Measurements from ENCODE around the gene RBM19. TPM values are rescaled to one million over a fixed set of nuclear protein-coding genes. Genes with fewer than 3 reads are reported as not detected.

The RBM19 gene
- total and polyA plus RNA-seq, 11 donors, result 12.7 to 27.1 (median 17.4) TPM

DNA sequence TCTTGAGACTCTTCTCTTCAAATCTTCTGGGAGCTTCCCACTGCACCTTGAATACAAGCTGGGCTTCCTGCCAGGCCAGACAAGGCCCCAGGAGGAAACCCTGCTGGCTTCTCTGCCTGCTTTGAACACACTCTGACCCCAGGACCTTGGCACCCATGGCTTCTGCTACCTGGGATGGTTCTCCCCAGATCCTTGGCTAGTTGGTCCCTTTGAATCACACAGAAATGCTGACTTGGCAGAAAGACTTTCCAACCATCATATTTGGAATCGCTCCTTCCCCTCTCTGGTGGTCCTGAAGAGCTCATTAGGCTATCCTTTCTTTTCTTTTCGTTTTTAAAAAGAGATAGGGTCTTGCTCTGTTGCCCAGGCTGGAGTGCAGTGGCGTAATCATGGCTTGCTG is 132.7 kb downstream of the RBM19 start:
- Histone ChIP-seq H3K4me1 (no peaks in the 10 kb centered on the region), H3K27me3 (no peaks in the 10 kb centered on the region), H3K36me3 (no peaks in the 10 kb centered on the region), H3K4me3 (no peak overlapping the region), H3K27ac (no peak overlapping the region), H3K9me3 (no peaks in the 10 kb centered on the region)
- TF ChIP-seq, protein P1, sequence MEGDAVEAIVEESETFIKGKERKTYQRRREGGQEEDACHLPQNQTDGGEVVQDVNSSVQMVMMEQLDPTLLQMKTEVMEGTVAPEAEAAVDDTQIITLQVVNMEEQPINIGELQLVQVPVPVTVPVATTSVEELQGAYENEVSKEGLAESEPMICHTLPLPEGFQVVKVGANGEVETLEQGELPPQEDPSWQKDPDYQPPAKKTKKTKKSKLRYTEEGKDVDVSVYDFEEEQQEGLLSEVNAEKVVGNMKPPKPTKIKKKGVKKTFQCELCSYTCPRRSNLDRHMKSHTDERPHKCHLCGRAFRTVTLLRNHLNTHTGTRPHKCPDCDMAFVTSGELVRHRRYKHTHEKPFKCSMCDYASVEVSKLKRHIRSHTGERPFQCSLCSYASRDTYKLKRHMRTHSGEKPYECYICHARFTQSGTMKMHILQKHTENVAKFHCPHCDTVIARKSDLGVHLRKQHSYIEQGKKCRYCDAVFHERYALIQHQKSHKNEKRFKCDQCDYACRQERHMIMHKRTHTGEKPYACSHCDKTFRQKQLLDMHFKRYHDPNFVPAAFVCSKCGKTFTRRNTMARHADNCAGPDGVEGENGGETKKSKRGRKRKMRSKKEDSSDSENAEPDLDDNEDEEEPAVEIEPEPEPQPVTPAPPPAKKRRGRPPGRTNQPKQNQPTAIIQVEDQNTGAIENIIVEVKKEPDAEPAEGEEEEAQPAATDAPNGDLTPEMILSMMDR (IDR thresholded peaks at IDR 0.05), result no peak
- no peak for TF ChIP-seq POLR2A (IDR thresholded peaks at IDR 0.05)
- intact Hi-C loops (cut with DNase I), result no loop called here
- DNase-seq, result no peak
- WGBS, 4 donors, result 97 to 98% (median 98%) methylated on average over 3 of the region's 3 CpGs
- ATAC-seq, result no peak

- no peaks in the 10 kb centered on the region for H3K4me1 ChIP-seq
- no peaks in the 10 kb centered on the region for H3K36me3 ChIP-seq
- DNase-seq (no peak), ATAC-seq (no peak)
- intact Hi-C loops (cut with DNase I), result no loop called here
- 75 to 82% (median 76%) methylated on average over 20 of the region's 20 CpGs for WGBS, 4 donors
- H3K27ac ChIP-seq, result no peak overlapping the region
- no peak overlapping the region for H3K4me3 ChIP-seq
- H3K27me3 ChIP-seq, result no peaks in the 10 kb centered on the region
- H3K9me3 ChIP-seq, result no peaks in the 10 kb centered on the region
- TF ChIP-seq, protein P1 (IDR thresholded peaks at IDR 0.05), result no peak
- no peak for TF ChIP-seq POLR2A (IDR thresholded peaks at IDR 0.05)
Measured at GRCh38 chr12:113831476-113831875, 134.6 kb downstream of the RBM19 start.

GRCh38 chr12:113831016-113831415 is 135.1 kb downstream of the RBM19 start:
- Histone ChIP-seq H3K36me3 (no peaks in the 10 kb centered on the region), H3K27ac (no peak overlapping the region), H3K27me3 (no peaks in the 10 kb centered on the region), H3K4me3 (no peak overlapping the region), H3K9me3 (no peaks in the 10 kb centered on the region), H3K4me1 (no peaks in the 10 kb centered on the region)
- intact Hi-C loops (cut with DNase I), result no loop called here
- DNase-seq (no peak), ATAC-seq (no peak)
- WGBS, 4 donors, result 83 to 90% (median 86%) methylated on average over 4 of the region's 4 CpGs
- TF ChIP-seq, protein P1 (IDR thresholded peaks at IDR 0.05), result no peak
- TF ChIP-seq POLR2A (IDR thresholded peaks at IDR 0.05), result no peak

GRCh38 chr12:113829212-113829611 is 136.9 kb downstream of the RBM19 start:
- DNase-seq (no peak), ATAC-seq (no peak)
- no peaks in the 10 kb centered on the region for H3K27me3 ChIP-seq
- H3K4me3 ChIP-seq, result no peak overlapping the region
- no peaks in the 10 kb centered on the region for H3K9me3 ChIP-seq
- TF ChIP-seq POLR2A (IDR thresholded peaks at IDR 0.05), result no peak
- TF ChIP-seq, protein P1 (IDR thresholded peaks at IDR 0.05), result no peak
- intact Hi-C loops (cut with DNase I), result no loop called here
- WGBS, 4 donors, result 94 to 97% (median 96%) methylated on average over 8 to 9 of the region's 9 CpGs
- no peak overlapping the region for H3K27ac ChIP-seq
- no peaks in the 10 kb centered on the region for H3K36me3 ChIP-seq
- H3K4me1 ChIP-seq, result no peaks in the 10 kb centered on the region

Measured in heart left ventricle (tissue), 16 donors.